CD4-positive, alpha-beta T cell treated with Interleukin-15 for 1 hour (primary cell): ENCODE data around the gene ABCA8.
"Not testable (repeated sequence)": the region's sequence is repeated elsewhere in the genome, so short reads cannot be mapped to it uniquely, and the experiment has no call there.

Experiments used
- DNase-seq: peaks from one replicate; pipeline ENCODE4 v3.0.0-alpha.2; 2020

Gene ABCA8

GRCh38 chr17:68955181-68955841 lies at the start of gene ABCA8:
ABCA8 (minus strand) TSS chr17:68955392; CDS start chr17:68942034, 13,358 bp downstream.
- no peak for DNase-seq

GRCh38 chr17:69004759-69005158 lies 49.6 kb upstream of the ABCA8 start:
- DNase-seq: not testable (repeated sequence)

- not testable (repeated sequence) for DNase-seq
Measured at GRCh38 chr17:68999743-69000142, 44.6 kb upstream of the ABCA8 start.

GRCh38 chr17:68993112-68993511 lies 37.9 kb upstream of the ABCA8 start:
- no peak for DNase-seq

- DNase-seq: no peak
Measured at GRCh38 chr17:68987966-68988365, 32.8 kb upstream of the ABCA8 start.

- DNase-seq: no peak
Measured at GRCh38 chr17:68981288-68981687, 26.1 kb upstream of the ABCA8 start.

- no peak for DNase-seq
Measured at GRCh38 chr17:68973098-68973846, 18.1 kb upstream of the ABCA8 start.

- no peak for DNase-seq
Measured at GRCh38 chr17:68972119-68972704, 17.0 kb upstream of the ABCA8 start.

- no peak for DNase-seq
Measured at GRCh38 chr17:68969101-68969500, 13.9 kb upstream of the ABCA8 start.

- no peak for DNase-seq
Measured at GRCh38 chr17:68963958-68964357, 8.8 kb upstream of the ABCA8 start.

- DNase-seq: no peak
Measured at GRCh38 chr17:68961214-68961882, 6.2 kb upstream of the ABCA8 start.

- DNase-seq: not testable (repeated sequence)
Measured at GRCh38 chr17:68959117-68959516, 3.9 kb upstream of the ABCA8 start.

GRCh38 chr17:68957944-68958343 lies 2.8 kb upstream of the ABCA8 start:
- no peak for DNase-seq

- no peak for DNase-seq
Measured at GRCh38 chr17:68954146-68954896, 871 bp downstream of the ABCA8 start.

- no peak for DNase-seq
Measured at GRCh38 chr17:68953340-68953997, 1.7 kb downstream of the ABCA8 start.

- no peak for DNase-seq
Measured at GRCh38 chr17:68950725-68951124, 4.5 kb downstream of the ABCA8 start.

- not testable (repeated sequence) for DNase-seq
Measured at GRCh38 chr17:68947868-68948267, 7.3 kb downstream of the ABCA8 start.

- DNase-seq: no peak
Measured at GRCh38 chr17:68944435-68945035, 10.7 kb downstream of the ABCA8 start.

GRCh38 chr17:68943812-68944182 lies 11.4 kb downstream of the ABCA8 start:
- not testable (repeated sequence) for DNase-seq

GRCh38 chr17:68943123-68943811 lies 11.9 kb downstream of the ABCA8 start:
- DNase-seq: no peak

- DNase-seq: no peak
Measured at GRCh38 chr17:68942389-68942788, 12.8 kb downstream of the ABCA8 start.
